T-helper 2 cell (primary cell): ENCODE data around the gene CHD2.
A peak's percentile ranks its signal among the peaks of the same experiment; 100 is the strongest.

Experiments
- DNase-seq, 5 experiments: peaks; one replicate each; pipeline versions ENCODE4 v3.0.0 to v3.0.0-alpha.2; 2012 to 2022

CHD2 gene

GRCh38 chr15:92932946-92933649 is 33.0 kb downstream of the CHD2 start:
- DNase-seq, result no peak

DNA sequence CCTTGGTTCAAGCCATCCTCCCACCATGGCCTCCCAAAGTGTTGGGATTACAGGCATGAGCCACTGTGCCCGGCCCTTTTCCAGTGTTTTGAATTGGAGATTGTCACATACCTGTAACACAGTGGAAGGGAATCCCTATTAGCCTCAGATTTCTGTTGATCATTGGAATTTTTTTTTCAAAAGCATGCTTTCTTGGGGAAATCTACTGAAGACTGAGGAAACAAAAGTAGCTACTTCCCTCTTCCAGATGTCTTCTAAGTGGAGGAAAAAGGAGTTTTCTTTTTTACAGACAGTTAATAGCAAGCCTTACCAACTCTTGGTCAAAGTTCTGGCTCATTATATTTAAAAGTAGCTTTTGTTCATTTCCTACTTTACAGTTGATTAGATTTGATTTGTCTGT is 33.7 kb downstream of the CHD2 start:
- DNase-seq, result no peak

GRCh38 chr15:92934716-92935115 is 34.6 kb downstream of the CHD2 start:
- DNase-seq, result no peak

GRCh38 chr15:92936138-92936537 is 36.0 kb downstream of the CHD2 start:
- DNase-seq, result no peak

- DNase-seq, result peak in 1 of 5 experiments; percentile 55
Measured at GRCh38 chr15:92936693-92937092, 36.6 kb downstream of the CHD2 start.

- no peak for DNase-seq
Measured at GRCh38 chr15:92937901-92938300, 37.8 kb downstream of the CHD2 start.

DNA sequence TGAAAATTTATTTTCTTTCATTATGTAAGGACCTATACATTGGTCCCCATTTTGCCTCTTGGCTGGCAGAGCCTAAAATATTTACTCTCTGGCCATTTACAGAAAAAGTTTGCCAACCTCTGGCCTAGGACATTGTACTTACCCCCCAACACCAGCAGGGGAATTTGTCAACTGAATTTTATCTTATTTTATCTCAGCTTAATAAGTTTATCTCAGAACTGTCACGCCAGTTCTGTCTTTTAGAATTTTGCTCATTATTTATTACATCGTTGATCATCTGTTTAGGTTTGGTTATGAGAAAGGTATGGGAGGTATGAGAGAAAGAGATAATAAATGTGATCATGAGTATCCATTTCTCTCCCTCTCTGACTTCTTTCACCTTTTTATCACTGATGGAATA is 38.3 kb downstream of the CHD2 start:
- DNase-seq, result no peak

DNA sequence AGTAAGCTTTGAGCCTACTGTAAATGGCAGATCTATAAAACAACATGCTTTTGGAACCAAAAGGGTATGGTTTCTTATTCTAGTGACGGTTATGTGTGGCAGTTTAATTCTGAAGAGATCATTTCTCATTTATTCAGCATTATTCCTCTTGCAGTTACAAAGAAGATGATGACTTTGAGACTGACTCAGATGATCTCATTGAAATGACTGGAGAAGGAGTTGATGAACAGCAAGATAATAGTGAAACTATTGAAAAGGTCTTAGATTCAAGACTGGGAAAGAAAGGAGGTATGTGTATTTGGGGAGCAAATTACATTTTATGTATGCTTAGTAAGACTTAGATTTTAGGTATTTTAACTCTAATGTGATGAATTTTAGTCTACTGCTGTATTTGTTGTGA is 41.5 kb downstream of the CHD2 start:
- no peak for DNase-seq

DNA sequence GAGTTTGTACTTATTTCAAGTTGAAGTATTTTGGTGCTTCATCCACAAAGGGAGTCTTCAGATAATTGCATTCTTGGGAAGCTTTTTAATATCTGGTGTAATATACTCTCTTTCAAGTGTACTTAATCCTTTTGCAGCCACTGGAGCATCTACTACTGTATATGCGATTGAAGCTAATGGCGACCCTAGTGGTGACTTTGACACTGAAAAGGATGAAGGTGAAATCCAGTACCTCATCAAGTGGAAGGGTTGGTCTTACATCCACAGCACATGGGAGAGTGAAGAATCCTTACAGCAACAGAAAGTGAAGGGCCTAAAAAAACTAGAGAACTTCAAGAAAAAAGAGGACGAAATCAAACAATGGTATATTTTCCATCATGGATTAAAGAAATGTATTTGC is 42.6 kb downstream of the CHD2 start:
- DNase-seq, result no peak

GRCh38 chr15:92943581-92943980 is 43.5 kb downstream of the CHD2 start:
- DNase-seq, result no peak

DNA sequence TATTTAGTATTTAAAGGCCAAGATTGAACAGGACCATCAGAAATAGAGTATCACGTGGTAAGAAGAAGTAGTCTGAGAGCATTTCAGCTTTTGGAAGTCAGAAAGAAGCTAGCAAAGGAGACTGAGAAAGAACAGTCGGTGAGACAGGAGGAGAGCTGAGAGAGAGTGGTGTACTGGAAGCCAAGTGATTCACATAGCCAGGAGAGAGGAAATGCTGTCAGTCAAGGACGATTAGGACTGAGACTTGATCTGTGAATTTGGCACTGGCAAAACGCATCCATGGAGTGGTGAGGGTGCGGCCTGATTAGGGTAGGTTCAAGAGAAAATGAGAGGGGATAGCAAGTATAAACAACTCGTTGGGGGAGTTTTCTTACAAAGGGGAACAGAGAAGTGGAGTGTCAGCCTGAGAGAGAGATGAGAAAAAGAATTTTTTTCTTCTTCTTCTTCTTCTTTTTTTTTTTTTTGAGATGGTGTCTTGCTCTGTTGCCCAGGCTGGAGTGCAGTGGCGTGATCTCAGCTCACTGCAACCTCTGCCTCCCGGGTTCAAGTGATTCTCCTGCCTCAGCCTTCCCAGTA is 44.9 kb downstream of the CHD2 start:
- no peak for DNase-seq

- DNase-seq, result no peak
Measured at GRCh38 chr15:92947071-92947730, 47.1 kb downstream of the CHD2 start.

GRCh38 chr15:92949604-92950249 is 49.6 kb downstream of the CHD2 start:
- peak in 1 of 5 experiments; percentile 20 for DNase-seq

DNA sequence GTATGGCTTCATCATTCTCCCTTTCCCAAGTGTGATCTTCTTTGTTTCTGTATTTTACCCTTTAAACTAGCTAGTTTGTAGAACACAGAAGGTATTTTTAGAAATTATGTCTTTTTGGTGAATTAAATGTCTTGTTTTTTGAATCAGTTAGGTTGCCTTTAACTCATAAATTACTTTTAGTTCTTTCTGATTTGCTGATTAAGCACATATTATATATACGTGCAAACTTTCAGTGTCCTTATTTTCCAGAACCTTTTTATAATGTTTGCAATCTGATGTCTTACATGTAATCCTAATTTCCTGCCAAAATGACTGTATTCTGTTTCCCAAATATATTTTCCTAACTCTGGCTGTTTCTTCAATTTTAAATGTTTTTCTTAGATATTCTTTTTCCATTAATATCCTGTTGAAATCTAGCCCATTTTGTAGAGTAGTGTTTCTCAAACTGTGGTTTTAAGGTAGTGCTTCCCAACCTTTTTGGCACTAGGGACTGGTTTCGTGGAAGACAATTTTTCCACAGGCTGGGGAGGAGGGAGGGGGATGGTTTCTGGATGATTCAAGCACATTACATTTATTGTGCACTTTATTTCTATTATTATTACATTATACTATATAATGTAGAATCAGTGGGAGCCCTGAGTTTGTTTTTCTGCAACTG is 51.8 kb downstream of the CHD2 start:
- no peak for DNase-seq

DNA sequence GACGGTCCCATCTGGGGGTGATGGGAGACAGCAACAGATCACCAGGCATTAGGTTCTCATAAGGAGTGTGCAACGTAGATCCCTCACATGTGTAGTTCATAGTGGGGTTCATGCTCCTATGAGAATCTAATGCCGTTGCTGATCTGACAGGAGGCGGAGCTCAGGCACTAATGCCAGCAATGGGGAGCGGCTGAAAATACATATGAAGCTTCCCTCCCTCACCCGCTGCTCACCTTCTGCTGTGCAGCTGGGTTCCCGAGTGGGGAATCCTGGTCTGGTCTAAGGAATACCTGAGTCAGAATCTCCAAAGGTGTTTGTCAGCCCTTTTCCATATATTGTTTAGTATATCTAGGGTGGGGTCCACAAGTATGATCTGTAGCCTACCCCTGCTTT is 52.3 kb downstream of the CHD2 start:
- DNase-seq, result no peak

GRCh38 chr15:92953566-92953965 is 53.4 kb downstream of the CHD2 start:
- DNase-seq, result no peak

DNA sequence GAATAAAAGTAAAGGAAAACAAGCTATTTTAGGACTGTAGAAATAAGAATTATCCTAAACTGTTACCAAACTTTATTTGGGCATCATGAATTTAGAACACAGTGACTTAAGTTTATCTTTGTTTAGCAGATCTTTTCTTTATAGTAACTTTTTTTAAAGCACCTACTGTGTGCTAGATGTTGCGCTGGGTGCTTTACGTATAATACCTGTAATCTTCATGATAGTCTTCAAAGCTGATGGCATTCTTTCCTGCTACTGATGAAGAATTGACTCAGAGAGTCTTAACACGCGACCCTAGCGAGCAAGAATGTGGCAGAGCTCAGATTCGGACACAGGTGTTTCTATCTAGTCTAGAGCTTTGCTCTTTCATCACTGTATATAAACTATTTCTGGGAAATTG is 53.9 kb downstream of the CHD2 start:
- no peak for DNase-seq

DNA sequence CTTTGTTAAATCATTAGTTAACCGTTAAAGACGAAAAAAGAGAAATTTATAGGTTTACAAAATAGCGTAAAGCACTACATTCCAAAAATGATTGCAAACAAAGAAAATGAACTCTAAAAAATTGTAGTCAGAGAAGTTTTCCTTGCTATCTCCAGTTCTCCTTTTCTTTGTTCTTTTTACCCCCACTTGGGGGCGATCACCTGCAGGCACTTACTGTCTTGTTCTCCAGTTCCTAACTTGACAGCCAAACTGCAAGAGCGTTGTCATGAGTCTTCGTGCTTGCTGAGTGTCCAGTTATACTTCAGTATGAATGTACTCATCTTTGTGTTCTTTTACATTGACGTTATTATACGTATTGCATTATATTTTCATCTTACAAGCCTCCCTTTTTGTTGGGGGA is 54.5 kb downstream of the CHD2 start:
- DNase-seq, result no peak

GRCh38 chr15:92955706-92956105 is 55.6 kb downstream of the CHD2 start:
- DNase-seq, result no peak

- DNase-seq, result peak in 4 of 5 experiments; percentile 23 to 79 (median 32)
Measured at GRCh38 chr15:92958105-92958504, 58.0 kb downstream of the CHD2 start.

DNA sequence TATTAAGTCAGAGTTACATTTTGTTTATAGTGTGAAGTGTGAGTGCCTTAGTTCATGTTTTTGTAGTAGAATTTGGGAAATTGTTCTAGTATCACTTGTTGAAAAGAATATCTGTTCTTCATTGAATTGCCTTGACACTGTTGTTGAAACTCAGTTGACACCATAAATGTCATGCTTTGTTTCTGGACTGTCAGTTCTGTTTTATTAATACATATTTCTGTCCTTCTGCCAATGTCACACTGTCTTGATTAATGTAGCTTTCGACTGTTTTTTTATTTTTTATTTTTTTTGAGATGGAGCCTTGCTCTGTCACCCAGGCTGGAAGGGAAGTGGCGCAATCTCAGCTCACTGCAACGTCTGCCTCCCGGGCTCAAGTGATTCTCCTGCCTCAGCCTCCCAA is 59.1 kb downstream of the CHD2 start:
- no peak for DNase-seq

DNA sequence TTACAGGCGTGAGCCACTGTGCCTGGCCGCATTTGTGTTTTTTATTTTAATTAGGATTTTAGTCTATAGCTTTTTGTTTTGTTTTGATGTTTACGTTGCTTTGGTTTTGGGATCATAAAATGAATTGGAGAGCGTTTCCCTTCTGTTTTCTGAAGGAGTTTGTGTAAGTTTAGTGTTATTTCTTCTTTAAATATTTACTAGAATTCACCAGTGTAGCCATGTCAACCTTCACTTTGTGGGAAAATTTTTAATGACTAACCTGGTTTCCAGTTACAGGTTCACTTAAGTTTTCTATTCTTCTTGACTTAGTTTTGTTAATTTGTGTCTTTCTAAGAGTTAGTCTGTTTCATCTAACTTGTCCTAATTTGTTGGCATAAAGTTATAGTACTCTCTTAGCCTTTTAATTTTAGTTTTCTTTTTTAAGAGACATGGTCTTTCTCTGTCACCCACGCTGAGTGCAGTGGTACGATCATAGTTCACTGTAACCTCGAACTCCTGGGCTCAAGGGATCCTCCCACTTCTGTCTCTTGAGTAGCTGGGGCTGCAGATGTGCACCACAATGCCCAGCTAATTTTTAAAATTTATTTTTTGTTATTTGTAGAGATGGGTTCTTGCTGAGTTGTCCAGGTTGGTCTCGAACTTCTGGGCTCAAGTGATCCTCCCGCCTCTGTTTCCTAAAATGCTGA is 61.0 kb downstream of the CHD2 start:
- no peak for DNase-seq

DNA sequence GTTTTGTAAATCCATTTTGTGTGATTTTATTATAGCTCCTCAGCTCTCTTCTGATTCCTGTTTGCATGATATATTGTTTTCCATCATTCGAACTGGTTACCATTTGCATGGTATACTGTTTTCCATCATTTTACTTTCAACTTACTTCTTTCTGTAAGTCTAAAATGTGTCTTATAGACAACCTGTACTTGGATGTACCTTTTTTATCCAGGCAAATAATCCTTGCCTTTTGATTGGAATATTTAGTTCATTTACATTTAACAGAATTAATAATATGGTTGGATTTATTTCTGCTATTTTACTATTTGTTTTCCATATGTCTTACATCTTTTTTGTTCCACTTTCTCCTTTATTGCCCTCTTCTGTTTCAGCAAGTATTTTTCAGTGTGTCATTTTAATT is 62.8 kb downstream of the CHD2 start:
- no peak for DNase-seq
